ENCODE measurements around the gene MINDY4. TPM values are rescaled to one million over a fixed set of nuclear protein-coding genes. Genes with fewer than 3 reads are reported as not detected.

MINDY4 gene
- total RNA-seq, 1 donor from 2014 or later: 2.1 TPM

DNA sequence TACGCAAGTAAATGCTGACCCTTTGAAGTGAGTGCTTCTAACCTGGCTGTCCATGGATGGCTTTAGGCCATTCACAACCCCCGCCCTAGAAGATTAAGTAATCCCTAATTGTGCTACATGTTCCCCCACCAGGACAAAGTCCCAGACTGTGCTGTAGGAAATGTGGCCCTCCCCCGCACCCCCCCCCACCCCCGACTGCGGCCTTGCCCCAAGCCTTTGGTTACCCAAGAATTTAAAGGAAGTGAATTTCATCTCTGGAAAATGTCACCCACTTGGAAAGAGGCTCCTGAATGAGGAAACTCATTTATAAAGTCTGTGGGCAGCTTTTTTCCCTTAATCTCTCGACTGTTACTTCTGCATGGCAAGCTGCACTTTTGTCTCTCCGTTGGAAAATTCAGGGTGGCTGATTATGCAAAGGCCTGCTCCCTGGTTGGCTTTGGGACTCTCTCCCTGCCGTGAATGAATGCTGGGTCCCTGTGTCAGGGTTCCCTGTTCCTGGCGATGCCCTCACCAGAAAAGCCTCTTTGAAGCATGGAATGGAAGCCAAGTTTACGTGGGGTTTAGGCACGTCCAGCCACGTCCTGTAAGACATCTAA is 109.0 kb downstream of the MINDY4 start:
- no peak for DNase-seq (ENCODE audit: low spot score)
- intact Hi-C loops (cut with DNase I): no loop called here

DNA sequence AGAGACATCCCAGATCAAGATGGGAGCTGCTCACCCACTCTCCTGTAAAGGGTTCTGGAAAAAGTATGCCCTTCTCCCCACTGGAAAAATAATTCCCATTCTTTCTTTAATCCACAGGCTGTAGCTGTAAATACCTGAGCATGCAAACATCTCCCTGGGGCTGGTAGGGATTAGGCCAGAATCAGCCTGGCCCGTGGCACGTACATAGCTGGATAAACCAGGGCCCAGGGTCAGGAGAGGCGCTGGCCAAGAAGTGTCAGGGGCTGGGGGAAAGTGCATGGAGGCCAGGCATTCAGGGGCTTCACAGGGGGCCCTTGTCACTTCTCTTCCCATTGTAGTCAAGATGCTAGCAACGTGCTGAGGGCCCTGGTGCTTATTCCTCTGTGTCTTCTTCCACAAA is 109.7 kb downstream of the MINDY4 start:
- intact Hi-C loops (cut with DNase I): no loop called here
- DNase-seq (ENCODE audit: low spot score): no peak

DNA sequence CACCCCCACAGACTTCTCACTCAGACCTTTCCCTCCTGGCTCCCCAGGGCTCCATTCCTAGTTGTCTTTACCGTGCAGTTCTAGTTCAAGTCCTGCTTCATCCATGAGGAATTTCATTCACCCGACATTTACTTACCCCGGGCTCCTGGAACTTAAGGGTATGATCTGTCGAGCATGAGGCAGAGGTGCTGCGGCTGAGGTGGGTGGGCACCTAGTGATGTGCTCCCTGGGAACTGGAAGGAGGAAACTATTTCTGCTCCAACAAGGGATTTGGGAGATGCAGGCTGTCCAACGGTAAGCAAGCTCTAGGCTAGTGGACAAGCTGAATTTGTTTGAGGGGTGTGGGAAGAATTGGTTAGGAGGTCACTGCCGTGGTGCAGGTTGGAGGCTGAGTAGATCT is 110.2 kb downstream of the MINDY4 start:
- DNase-seq (ENCODE audit: low spot score): no peak
- intact Hi-C loops (cut with DNase I): no loop called here

DNA sequence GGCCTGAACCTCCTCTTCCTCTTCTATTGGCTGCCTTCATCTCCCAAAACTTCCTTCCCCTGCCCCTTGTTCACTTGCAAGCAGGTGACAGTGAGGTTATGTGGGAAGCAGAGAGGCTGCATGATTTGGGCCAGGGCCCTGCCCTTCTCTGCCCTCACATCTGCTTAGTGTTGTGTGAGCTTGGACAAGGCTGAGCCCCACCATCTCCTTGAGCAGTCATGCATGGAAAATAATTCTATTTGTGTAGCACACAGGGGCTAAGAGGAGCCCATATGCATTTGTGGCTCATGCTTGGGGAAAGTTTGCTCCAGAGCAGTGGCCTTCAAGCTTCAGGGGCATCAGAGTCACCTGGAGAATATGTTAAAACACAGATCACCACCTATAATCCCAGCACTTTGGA is 113.7 kb downstream of the MINDY4 start:
- intact Hi-C loops (cut with DNase I): no loop called here

DNA sequence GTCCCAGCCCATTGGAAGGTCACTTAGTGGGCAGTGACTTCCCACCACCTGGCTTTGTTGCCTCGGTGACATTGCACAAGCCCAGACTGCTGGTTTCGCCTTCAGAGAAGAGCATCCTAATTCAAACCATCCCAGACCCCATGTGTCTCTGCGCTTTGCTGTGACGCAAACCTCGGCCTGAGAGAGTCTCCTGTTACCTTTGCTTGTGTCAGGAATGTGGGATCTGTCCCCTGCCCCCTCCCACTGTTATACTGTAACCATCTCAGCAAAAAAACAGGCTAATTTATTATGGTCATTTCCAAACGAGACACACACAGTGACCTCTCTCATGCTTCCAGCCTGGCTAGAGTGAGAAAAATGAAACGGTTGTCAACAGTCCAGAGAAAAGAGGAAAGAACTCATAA is 115.4 kb downstream of the MINDY4 start:
- intact Hi-C loops (cut with DNase I): no loop called here
- no peak for DNase-seq (ENCODE audit: low spot score)

More for the DNA sequence above, 113.7 kb downstream of the MINDY4 start:
- DNase-seq (ENCODE audit: low spot score): no peak

DNA sequence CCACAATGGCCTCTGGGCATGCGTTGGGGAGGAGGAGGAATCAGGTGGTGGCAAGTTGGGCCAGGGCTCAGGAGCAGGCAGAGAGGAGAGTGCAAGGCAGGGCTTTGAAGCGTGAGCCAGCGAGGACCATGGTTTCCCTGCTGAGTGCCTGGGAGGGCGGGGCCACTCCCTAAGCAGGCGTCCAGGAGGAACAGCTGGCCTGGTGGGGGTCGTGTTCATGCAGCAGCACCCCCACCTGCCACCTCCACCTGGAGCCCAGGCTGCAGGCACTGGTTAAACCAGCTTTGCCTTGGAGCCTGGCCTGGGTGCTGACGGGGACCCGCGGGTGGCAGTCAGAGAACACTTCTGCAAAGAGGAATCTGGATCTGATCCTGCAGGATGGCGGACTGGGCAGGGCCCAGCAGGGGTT is 116.3 kb downstream of the MINDY4 start:
- DNase-seq (ENCODE audit: low spot score): no peak
- intact Hi-C loops (cut with DNase I): no loop called here

DNA sequence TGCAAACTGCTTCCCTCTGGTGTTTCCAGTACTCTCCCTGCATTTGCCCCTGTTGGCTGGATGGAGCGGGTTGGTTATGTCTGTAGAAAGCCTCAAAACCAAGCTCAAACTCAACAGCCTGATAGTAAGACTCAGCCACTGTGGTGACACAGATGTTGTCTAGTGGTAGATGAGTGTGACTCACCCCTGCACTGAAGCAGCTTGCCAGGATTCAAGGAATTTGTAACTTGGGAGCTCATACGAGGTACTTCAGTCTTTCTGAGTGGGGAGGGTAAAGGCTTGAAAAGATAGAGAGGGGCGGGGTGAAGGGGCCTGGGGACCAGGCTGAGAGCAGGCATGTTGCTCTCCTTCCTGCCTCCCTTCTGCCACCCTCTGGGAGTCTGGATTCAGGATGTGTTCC is 117.5 kb downstream of the MINDY4 start:
- no peak for DNase-seq (ENCODE audit: low spot score)
- intact Hi-C loops (cut with DNase I): no loop called here

DNA sequence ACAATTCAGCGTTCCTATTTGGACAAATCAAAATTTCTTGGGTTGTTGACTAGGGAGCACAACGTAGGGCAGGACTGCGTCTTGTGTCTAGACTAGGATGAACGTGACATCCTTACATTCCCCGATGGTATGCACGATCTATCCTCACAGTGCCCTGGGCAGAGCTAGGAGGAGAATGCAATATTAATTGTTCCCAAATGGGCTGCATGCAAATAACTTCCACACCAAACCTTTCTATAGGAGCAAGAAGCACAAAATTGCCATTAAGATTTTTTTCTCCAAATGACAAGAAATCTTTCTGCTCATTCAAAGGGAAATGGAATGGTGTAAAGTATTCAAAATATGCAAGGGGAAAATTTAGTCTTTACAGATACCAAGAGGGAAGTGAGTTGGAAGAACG is 119.0 kb downstream of the MINDY4 start:
- intact Hi-C loops (cut with DNase I): loop anchor here (5.0 kb wide), 1 partner anchor 47 kb away; no protein-coding TSS in a partner anchor
- no peak for DNase-seq (ENCODE audit: low spot score)

DNA sequence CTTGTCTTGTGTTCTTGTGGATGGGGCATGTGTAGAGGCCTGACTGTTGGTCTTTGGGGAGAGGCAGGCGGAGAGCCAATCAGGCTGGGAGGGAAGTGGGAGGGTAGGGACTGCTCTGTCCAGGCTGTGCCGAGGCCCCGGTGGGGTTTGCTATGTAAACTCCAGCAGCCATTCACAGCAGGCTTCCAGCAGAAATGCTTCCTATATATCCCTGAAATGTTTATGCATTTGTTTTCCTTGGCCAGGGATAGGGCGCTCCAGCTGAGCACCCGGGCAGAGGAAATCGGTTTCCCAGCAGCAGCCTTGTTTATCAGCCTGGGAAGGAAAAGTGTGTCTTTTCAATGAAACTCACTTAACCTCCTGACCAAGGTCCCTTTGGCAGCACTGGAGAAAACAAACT is 122.1 kb downstream of the MINDY4 start:
- intact Hi-C loops (cut with DNase I): loop anchor here (5.0 kb wide), 1 partner anchor 44 kb away; no protein-coding TSS in a partner anchor
- no peak for DNase-seq (ENCODE audit: low spot score)

DNA sequence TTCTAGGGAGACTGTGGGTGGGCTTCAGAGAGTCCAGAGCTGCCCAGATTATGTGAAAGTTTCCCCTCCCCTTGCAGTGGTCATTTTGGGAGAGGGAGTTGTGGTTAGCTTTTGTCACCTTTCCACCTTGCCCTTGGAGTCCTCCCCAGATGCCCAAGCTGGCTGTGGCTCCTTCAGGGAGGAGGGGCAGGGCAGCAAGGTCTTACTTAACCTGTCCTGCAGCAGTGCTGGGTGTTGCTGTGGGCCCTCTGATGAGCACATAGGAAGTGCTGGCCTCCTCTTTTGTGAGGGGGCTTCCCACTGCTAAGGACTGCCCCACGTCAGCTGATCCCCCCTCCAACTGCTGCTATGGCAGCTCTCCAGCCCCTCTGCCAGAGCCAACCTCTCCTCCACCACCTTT is 122.8 kb downstream of the MINDY4 start:
- DNase-seq (ENCODE audit: low spot score): no peak
- intact Hi-C loops (cut with DNase I): loop anchor here (5.0 kb wide), 1 partner anchor 43 kb away; no protein-coding TSS in a partner anchor

DNA sequence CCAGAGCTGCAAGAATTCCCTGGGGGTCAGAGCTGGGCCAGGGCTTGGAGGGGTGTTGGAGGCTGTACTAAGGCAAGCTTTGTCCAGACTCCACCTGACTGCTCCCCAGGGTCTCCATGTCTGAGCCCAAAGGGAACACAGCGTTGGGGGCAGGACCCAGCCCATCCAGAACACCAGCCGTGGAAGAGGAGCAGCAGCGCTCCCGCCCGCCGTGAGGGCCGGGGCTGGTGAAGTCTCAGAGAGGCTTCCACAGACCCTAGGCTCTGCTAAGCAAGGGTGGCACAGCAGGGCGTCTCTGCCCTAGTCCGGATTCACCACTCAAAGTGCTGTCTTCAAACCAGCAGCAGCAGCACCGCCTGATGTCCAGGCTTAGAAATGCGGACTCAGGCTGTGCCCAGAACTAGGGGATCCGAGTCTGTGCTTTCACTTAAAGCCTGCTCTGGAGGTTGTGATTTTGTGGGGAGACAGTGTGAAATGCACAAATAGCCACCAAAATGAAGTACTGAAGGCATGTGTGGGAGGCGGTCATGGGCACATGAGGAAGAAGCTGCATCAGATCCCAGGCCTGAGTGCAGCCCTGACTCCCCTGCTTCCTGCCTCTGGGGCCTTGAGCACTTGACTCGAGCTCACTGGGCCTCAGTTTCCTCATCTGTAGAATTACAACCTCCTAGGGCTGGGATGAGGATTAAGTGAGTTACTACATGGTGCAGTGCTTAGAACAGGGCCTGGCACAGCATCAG is 123.8 kb downstream of the MINDY4 start:
- intact Hi-C loops (cut with DNase I): loop anchor here (5.0 kb wide), 1 partner anchor 42 kb away; no protein-coding TSS in a partner anchor
- DNase-seq (ENCODE audit: low spot score): no peak

DNA sequence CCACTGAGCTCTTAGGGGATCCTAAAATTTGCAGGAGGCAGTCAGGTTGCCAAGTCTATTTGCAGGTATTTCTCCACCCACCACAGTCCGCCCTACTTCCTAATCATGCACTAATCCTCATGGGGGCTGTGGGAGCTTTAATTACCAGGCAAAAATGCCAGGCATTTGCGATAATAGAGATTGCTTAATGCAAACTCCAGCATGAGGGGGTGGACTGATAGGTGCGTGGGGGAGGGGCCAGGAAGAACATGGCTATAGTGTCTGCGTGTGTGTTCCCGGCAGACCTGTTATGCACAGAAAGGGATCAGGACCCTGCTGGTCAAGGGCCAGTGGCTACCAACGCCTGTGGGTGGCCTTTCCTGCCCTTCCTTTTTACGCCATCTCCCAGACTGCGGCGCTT is 124.8 kb downstream of the MINDY4 start:
- DNase-seq (ENCODE audit: low spot score): no peak

DNA sequence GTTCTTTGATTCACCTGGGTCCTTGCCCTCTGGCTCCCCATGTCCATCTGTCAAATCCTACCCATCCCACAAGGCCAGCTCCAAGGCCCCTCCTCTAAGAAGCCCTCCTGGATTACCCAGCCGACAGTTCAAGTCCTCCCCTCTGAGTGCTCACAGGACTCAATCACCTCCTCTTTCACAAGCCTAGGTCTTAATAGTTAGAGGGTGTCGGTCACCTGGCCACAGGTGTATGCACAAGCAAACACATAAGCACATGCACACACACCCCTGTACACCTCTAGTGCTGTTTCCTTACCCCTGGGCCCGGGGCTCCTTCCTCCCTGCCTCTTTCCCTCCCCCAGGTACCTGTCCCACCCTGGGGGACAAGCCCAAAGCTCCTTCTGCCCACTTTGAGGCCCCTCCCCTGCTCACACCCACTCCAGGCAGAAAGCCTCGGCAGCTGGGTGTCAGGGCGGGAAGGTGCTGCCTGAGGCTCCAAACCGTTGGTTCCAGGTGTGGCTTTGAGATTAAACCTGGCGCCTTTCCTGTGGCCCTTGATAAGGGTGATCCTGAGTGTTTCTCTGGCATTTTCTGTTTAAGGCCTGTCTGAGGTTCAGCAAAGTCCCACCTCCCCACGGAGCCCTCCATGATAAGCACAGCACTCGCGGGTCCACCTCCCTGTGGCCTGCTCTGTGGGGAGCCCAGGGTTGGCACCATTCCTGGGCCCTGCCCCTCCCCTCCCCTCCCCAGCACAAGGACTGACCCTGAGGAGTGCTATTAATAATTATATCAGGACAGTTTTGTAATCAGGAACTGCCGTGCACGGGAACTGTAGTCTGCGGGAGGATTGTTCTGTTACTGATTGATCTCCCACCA is 125.8 kb downstream of the MINDY4 start:
- intact Hi-C loops (cut with DNase I): no loop called here
- DNase-seq (ENCODE audit: low spot score): no peak

More for the DNA sequence above, 124.8 kb downstream of the MINDY4 start:
- intact Hi-C loops (cut with DNase I): no loop called here

DNA sequence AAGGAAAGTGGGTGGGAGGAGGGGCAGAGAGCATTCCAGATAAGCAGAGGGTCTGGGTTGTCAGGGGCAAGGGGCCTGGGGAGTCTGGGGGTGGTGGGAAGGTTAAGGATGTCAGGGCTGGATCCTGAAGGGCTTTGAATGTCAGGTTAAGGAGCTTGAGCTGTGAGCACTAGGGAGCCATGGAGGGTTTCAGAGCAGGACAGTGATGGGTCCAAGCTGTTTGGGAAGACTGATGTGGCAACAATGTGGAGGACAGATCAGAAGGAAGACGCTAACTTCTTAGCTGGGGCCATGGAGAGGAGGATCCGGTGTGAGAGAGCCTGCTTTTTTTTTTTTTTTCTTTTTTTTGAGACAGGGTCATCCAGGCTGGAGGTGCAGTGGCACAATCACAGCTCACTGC is 126.6 kb downstream of the MINDY4 start:
- DNase-seq (ENCODE audit: low spot score): no peak
- intact Hi-C loops (cut with DNase I): no loop called here

DNA sequence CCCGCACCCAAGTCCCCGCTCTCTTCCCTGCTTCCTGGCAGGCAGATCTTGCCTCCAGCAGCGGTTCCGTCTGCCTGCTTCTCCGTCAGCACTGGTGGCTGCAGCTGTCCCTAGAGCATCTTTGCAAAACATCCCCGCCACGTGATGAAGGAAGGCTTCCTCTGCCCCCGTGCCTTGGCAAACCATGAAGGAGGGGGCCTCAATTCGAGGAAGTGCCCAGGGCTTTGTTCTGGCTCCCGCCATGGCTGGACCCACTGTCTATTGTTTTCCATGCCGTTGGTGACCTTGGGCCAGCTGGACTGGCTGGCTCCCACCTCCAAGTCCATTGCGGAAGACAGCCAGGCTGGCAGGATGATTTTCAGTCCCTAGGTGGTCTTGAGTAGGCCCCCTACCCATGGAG is 127.2 kb downstream of the MINDY4 start:
- intact Hi-C loops (cut with DNase I): no loop called here

DNA sequence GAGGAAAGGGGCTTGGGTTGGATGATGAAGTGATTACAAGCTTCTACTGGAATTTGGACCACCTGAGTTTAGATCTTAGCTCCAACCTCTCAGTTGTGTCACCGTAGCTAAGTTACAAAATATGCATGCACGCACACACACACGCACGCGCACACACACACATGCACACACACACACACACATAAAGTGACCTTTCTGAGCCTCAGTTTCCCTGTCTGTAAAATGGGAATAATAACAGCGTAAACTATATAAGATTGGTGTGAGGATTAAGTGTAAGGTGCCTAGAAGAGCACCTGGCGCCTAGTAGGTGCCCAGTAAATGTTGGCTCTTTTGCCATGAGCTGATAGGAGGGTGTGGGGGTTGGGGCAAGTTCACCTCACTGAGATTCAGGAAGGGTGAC is 127.8 kb downstream of the MINDY4 start:
- intact Hi-C loops (cut with DNase I): no loop called here
- no peak for DNase-seq (ENCODE audit: low spot score)

More for the DNA sequence above, 127.2 kb downstream of the MINDY4 start:
- DNase-seq (ENCODE audit: low spot score): no peak

DNA sequence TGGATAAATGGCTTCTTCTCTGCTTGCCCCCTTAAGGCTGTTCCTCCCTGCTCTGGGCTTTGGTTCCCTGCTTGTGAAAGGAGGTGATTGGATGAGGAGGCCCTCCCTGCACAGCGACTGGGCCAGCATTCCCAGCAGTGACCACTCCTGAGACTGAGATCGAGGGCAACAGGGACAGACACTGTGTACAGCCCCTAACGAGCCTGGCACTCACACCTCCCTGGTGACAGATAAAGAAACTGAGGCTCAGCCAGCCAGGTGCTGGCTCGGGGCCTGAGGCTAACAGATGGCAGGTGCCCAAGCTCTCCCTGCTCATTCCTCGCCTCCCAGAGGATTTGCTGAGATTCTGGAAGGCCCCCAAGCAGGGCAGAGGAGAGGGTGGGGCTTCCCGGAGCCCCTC is 128.4 kb downstream of the MINDY4 start:
- DNase-seq (ENCODE audit: low spot score): no peak
- intact Hi-C loops (cut with DNase I): no loop called here

DNA sequence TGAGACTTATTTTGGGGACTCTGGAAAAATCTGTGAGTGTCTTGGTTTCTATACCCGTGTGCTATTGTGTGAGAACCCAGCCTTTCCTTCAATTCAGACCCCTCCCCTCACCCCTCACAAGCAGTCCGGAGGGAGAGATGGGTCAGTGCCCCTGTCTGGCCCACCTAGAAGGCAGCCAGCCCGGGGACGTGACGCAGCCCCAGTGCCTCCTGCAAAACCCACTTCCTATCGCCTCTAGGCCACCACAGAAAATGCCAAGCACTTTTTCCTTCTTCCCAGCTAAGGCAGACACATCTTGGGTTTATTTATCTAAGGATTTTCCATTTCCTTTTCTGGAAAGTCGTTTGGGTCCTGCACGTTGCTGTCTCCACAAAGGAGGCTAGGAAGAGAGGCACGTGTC is 128.8 kb downstream of the MINDY4 start:
- no peak for DNase-seq (ENCODE audit: low spot score)
- intact Hi-C loops (cut with DNase I): no loop called here

DNA sequence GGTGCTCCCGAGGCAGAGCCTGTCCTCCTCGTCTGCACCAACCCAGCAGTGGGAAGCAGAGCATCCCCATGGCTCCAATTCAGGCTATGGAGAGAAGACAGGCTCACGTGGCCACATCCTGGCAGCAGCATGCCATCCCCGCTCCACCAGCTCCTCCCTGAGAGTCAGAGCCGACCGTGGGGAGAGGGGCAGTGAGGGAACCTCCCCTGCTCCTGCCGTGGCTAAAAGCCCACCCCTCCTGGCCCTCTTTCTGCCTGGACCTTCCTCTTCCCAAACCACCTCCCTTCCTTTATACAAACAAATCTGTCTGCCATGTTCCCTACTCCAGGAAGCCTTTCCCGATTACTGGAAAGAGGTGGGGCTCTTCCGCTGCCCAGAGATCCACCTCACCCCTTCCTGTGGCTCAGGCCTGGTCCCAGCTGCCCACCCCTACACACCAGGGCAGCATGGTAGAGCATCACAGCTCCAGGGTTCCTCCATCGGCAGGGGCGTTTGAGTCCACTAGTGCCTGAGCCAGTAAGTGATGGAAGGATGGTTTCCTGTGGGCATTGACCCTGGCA is 129.7 kb downstream of the MINDY4 start:
- DNase-seq (ENCODE audit: low spot score): no peak

DNA sequence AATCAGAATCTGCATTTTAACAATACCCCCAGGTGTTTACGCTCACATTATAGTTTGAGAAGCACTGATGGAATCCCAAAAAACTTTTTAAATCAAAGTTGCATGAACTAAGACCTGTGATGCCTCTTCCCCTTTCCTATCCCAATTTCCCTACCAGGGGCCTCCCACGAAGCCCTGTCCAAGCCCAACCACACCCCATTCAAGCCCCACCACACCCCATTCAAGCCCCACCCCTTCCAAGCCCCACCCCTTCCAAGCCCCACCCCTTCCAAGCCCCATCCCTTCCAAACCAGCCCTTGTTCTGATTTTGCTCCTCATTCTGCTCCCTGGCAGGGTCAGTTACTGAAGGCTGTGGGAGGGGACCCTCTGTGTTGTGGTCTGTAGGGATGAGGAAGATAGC is 130.6 kb downstream of the MINDY4 start:
- intact Hi-C loops (cut with DNase I): no loop called here
- no peak for DNase-seq (ENCODE audit: low spot score)

More for the DNA sequence above, 129.7 kb downstream of the MINDY4 start:
- intact Hi-C loops (cut with DNase I): no loop called here
